Pulmonary artery endothelial cell (primary cell): ENCODE measurements around the gene DYNLT4. TPM values are rescaled to one million over a fixed set of nuclear protein-coding genes. Genes with fewer than 3 reads are reported as not detected.
"Not testable (repeated sequence)": the region's sequence is repeated elsewhere in the genome, so short reads cannot be mapped to it uniquely, and the experiment has no call there.

Experiments used
- DNase-seq: peaks from one replicate; pipeline ENCODE4 v3.0.0-alpha.2; 2011; ENCODE audit warnings: low read depth, low spot score
- total RNA-seq: library from RNA; depleted of rRNA; stranded (reverse); fragments of >200 nt; gene quantifications from 2 replicates; pipeline ENCODE4 v1.2.3, GENCODE V29; 2014

The DYNLT4 gene
- total RNA-seq, 1 donor from 2014 or later = 0.20 TPM

DNA sequence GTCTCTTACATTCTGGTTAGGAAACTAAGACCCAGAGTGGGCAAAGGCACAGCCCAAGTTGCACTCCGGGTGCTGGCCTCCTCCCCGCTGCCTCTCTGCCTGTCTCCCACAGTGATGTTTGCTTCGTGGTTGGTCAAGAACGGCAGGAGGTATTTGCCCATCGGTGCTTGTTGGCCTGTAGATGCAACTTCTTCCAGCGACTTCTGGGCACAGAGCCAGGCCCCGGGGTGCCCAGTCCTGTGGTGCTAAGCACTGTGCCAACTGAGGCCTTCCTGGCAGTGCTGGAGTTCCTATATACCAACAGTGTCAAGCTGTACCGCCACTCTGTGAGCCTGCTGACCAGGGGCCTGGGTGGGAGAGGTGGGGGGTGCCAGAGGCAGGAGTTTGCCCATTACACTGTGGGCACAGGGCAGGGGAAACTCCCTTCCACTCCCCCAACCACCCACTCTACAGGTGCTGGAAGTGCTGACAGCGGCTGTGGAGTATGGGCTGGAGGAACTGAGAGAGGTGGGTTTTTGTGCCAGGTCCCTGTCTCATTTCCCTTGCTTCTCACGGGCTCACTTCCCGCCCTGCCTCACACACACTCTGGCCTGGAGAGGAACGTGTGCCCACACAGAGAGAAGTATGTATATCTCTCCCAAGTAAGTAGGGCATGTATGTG lies 3.1 kb upstream of the DYNLT4 start:
- no peak for DNase-seq

DNA sequence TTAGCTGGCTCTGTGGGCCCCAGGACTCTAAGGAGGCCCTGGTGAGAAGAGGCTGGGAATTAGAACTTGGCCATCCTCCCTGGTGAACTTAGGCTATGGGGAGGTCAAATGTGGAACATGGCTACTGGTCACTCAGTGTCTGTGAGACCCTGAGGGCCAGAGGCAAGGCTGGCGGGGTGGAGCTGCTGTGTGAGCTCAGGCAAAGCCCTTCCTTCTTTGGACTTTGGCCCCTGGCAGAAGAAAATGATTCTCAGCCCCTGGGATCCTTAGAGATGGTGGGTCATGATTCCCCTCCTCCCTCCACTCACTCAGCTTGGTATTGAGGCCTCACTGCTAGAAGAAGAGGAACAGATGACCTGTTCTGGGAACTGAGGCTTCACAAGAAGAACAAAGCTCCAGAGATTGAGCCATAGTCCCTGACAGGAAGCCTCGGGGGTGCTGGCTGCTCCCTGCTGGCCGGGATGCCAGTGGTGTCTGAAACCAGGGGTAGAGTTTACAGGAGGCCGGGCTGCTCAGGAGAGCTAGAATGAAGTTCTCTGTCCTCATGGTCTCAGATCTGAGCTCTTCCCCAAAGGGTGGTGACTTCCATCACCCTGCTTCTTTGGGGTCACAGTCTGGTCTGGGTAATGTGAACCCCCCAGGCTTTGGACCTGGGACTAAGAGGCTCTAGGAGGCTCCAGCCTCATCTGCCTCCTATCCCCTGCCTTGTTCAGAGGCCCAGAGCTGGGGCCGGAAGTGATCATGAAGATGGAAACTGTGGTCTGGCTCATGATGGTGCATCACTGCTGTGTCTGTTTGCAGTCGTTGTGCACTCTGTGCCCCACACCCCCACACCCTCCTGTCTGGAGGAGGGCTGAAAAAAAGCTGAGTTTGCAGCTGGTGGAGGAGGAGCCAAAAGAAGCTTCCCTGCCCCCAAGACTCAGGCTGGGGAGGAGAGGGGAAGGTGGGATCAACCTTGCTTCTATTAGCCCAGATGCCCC lies 2.1 kb upstream of the DYNLT4 start:
- DNase-seq = no peak

DNA sequence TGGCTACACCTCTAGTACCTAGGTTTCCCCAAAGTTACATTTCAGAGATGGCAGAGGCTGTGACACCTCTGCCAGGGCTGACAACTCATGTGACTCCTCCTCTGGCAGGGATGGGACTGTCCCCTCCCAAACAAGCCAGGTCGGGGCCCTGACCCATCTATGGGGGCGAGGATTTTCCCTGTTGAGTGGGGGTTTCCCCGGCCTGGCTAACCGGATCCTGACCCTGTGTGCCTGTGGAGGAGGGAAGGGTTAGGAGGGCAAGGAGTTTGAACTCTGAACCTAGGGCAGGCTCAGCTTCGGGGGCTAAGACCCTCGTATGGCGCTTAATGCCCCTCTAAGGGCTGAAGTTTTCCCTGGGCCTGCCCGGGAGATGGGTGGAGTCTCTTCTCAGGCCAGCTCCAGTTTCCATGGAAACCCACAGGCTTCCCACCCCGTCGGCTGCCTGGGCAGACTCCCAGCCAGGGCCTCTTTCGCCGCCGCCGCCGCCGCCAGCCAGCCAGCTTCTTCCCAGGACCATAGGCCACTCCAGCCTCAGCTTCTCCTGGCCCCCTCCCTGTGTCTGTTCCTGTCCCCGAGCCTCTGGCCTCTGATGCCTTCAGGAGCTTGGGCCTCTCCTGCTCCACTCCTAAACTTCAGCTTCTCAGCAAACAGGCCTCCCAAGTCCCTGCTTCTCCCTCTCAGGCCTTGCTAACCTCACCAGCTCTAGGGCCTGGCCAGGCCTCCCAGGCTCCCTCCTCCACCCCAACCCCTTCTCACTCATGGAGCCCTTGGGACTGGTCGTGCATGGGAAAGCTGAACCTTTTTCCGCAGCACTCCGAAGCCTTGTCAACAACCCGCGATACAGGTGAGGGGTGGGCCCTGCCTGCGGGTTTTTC lies 1.1 kb upstream of the DYNLT4 start, which contains the start of gene BTBD19:
Gene BTBD19 (plus strand): TSS at position 461 of the 875 bp plus-strand sequence. CDS start 298 bp downstream, at position 759.
- peak; percentile 81 for DNase-seq

DNA sequence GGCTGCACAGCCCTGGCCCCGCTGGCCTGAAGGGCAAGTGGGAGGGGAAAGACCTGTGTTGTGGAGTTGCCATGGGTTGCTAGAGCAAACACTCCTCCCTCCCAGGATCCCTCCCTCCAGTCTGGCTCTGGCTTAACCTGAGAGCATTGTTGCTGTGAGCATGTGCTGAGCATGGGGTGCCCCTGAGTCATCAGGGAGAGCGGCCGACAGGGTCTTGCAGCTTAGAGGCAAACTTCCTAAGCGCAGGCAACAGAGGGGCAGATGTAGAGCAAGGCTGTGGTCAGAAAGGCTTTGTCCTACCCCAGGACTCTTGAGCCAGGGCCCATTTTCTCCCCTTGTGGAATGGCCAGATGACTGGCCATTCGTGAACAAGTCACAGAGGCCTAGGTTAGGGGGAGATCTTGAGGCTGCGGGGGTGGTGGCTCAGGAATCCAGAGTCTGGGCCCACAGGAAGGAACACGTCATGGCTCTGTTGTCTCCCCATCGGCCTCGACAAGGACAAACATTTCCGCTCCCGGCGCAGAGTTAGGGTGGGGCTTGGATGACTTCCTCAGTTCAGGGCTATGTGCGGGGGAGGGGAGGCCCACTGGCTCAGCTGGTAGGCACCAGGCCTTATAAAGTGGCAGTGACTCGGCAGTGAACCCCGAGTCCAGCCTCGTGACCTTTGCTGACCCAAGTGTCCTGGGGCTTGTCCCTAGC lies 362 bp upstream of the DYNLT4 start:
- peak; percentile 100 for DNase-seq

DNA sequence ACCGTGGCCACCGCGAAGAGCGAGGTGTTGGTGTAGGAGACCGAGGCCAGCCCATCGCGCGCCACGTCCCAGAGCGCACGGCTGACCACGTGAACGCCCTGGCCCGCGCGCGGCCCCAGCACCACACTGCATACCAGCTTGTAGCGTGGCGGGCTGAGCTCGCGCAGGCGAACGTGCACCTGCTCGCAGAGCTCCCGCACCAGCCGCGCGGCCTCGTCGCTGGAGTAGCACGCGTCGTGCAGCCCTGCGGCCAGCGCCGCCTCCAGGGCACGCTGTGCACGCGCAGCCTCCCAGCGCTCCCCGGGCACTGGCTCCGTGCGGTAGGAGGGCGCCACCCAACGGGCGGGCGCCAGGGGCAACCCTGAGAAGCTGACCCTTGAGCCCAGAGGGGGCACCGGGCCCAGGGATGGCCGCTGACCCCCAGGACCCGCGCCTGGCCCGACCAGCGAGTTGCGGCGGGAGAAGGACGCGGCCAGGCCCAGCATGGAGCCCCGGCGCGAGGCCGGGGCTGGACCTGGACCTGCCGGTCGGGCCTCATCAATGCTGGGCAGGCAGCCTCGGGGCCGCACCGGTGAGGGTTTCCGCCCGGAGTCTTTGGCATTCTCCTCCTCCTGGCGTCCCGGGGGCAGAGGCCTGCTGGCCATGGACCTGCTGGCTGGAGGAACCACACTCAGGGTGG lies 987 bp downstream of the DYNLT4 start:
- no peak for DNase-seq

GRCh38 chr1:44805311-44806024 lies 1.7 kb downstream of the DYNLT4 start:
- DNase-seq = no peak

DNA sequence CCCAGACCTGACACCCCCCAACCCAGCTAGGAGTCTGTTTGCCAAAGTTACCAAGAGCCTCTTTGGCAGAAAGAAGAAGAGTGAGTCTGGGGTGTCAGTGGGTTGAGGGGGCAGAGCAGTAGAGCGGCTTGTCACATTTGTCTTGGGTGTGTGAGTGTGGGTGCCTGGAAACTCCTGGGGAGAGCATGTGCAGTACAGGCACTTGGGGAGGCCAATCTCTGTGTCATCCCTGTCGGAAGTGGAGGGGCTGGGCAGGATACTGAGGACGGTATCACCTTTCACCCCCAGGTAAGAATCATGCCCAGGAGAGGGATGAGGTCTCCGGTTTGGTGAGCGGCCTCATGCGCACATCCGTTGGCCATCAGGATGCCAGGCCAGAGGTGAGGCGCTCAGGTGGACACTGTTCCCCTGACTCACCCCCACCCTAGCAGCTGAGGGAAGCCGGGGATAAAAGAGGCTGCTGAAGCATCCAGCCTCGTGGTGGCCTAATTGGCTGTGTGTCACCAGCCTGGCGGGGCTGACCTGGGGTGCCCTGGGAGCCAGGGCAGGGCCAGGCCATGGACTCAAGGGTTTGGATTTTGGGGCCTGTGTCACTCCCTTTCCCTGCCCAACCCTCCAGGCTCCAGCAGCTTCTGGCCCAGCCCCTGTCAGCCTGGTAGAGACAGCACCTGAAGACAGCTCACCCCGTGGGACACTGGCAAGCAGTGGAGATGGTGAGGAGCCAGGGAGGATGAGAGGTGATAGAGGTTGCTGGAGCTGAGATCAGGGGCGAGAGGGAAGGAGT lies 3.6 kb downstream of the DYNLT4 start:
- no peak for DNase-seq

DNA sequence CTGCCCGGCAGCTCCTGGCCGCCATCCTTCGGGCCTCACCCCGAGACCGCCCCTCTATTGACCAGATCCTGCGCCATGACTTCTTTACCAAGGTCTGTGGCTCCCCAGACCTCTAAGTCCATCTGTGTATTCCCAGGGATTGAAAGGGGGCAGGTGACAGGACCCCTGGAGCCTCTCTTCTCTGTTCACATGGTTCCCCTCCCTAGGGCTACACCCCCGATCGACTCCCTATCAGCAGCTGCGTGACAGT lies 4.2 kb downstream of the DYNLT4 start:
- no peak for DNase-seq

DNA sequence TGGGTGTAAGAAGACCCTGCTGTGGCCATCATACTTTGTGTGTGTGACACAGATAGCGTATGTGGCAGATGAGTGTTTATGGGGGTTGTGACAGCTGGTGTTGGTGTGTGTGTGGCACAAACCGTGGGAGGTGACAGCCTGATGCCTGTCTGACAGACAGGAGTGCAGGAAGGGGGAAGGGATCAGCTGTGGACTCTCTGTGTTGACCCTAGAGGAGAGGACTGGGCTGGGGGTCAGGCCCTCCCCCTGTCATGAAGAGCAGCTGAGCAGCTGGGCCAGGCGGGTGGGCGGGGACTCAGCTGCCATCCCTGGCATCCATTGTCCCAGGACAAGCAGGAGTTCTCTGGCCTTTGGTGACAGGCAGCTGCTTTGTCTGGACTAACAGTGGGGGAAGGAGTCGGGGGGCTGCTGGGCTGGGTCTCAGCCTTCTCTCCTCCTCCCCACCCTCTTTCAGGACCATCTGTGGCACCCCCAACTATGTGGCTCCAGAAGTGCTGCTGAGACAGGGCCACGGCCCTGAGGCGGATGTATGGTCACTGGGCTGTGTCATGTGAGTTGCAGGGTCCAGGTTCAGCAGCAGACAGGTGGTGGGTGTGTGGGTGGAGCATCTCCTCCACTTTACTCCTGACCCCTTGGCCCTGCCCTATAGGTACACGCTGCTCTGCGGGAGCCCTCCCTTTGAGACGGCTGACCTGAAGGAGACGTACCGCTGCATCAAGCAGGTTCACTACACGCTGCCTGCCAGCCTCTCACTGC lies 4.7 kb downstream of the DYNLT4 start:
- DNase-seq = no peak

GRCh38 chr1:44801491-44802305 lies 5.5 kb downstream of the DYNLT4 start:
- DNase-seq = no peak

DNA sequence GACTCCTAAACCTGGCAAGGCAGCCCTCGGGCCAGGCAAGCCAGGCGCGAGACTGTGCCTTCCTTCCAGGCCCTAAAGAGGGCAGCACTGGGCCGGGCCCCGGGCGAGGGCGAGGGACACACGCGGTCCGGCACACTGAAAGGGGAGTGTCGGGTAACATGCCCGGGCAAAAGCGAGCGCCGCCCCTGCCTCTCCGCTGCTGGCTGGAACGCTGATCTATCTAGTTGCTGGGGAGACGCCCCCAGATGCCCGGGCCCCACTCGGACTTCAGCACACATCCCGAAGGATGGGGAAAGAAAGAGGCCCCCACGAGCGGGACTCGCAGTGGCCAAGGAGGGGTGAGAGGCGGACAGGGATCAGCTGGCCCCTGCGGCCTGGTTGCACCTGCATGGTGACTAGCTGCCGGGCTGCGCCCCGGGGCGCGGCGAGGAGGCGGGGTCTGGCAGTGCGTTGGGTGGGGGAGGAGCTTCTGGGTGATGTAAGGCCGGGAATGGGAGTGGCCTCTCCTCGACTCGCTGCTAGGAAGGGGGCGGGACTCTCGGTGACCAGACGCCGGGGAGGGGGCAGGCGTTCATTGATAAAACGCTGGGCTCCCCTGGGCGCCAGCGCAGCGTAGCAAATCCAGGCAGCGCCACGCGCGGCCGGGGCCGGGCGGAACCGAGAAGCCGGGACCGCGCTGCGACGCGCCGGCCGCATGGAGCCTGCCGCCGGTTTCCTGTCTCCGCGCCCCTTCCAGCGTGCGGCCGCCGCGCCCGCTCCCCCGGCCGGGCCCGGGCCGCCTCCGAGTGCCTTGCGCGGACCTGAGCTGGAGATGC lies 7.2 kb downstream of the DYNLT4 start, which contains the start of gene PLK3:
Gene PLK3 (plus strand): TSS at position 608 of the 815 bp plus-strand sequence. CDS start 87 bp downstream, at position 695.
- DNase-seq = peak; percentile 95

- DNase-seq = no peak
Observed at GRCh38 chr1:44798481-44799365, 8.4 kb downstream of the DYNLT4 start.

DNA sequence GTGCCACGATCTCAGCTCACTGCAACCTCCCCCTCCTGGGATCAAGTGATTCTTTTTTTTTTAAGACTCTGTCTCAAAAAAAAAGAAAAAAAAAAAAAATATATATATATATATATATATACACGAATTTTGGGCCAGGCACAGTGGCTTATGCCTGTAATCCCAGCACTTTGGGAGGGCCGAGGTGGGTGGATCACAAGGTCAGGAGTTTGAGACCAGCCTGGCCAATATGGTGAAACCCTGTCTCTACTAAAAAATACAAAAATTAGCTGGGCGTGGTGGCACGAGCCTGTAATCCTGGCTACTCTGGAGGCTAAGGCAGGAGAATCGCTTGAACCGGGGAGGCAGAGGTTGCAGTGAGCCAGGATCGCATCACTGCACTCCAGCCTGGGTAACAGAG lies 9.3 kb downstream of the DYNLT4 start:
- not testable (repeated sequence) for DNase-seq

DNA sequence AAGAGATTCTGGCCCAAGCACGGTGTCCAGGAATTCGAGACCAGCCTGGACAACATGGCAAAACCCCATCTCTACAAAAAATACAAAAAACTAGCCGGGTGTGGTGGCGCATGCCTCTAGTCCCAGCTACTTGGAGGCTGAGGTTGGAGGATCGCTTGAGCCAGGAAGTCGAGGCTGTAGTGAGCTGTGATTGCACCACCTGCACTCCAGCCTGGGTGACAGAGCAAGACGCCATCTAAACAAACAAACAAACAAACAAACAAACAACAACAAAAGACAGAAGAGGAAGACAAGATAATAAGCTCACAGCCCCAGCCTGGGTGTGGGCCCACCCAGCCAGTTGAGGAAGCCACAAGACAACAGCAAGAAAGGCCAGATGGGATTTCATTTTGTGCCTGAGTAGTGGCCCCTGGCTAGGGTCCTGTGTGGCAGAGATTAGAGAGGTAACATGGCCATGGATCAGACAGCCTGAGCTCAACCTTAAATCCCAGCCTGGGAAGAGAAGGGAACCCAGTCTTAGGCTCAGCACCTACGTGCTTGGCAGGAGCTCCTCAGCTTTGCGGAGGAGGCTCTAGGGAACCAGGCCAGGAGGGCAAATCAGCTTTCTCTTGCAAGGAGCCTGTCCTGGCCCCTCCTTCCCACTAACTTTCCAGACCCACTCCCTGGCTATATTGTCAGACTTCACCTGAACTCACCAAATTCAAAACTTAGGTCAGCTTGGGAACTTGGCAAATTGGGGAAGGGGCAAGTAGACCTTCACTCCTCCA lies 14.2 kb downstream of the DYNLT4 start:
- DNase-seq = no peak
